Transverse colon (tissue), 4 donors: ENCODE data around the gene NUP62CL. TPM values are rescaled to one million over a fixed set of nuclear protein-coding genes. Genes with fewer than 3 reads are reported as not detected.

Experiments
- DNase-seq: peaks from one replicate; pipeline ENCODE4 v3.0.0-alpha.2; 2019
- H3K27ac ChIP-seq, 4 donors: fragments of 200-600 bp; sonication (generic); 2 replicates each; pipeline ENCODE4 v1.5.1; 2016 to 2018; ENCODE audit warnings: inconsistent platforms in 4 of 4
- H3K27me3 ChIP-seq: fragments of 200-600 bp; sonication (generic); 2 replicates; pipeline ENCODE4 v1.5.1; 2017; ENCODE audit warnings: inconsistent platforms
- H3K36me3 ChIP-seq, 4 donors: fragments of 200-600 bp; sonication (generic); 2 replicates each; pipeline ENCODE4 v1.5.1; 2017 to 2019; ENCODE audit warnings: inconsistent platforms in 4 of 4
- H3K4me1 ChIP-seq, 4 donors: fragments of 200-600 bp; sonication (generic); 2 replicates each; pipeline ENCODE4 v1.5.1; 2017 to 2020; ENCODE audit warnings: inconsistent platforms in 4 of 4
- H3K4me3 ChIP-seq, 4 donors: fragments of 200-600 bp; sonication (generic); 1 replicate in 1 of 4; 2 replicates in 3 of 4; pipeline versions ENCODE4 v1.5.1 to v1.6.1; 2017 to 2019; ENCODE audit warnings: inconsistent platforms in 4 of 4
- H3K9me3 ChIP-seq, 2 donors: fragments of 200-600 bp; sonication (generic); 2 replicates each; pipeline ENCODE4 v1.5.1; 2017 to 2019; ENCODE audit warnings: inconsistent platforms in 2 of 2
- EP300 ChIP-seq: sonication (generic); formaldehyde crosslinking; IDR thresholded peaks from one replicate; pipeline ENCODE4 v1.6.1; 2017; ENCODE audit warnings: antibody characterized with exemption, low read depth
- POLR2A ChIP-seq: fragments of 450-650 bp; IDR thresholded peaks from one replicate; pipeline ENCODE4 v1.6.1; 2016; ENCODE audit warnings: antibody characterized with exemption, mild to moderate bottlenecking, moderate library complexity
- POLR2AphosphoS5 ChIP-seq, 3 donors: sonication (generic); formaldehyde crosslinking; IDR thresholded peaks; one replicate each; pipeline ENCODE4 v1.6.1; 2016; ENCODE audit warnings: antibody characterized with exemption in 3 of 3
- WGBS, 2 donors: methylation state at CpG; one replicate each; pipeline ENCODE4 v1.1.5; 2018; ENCODE audit warnings: low coverage in 1 of 2; 5-methylcytosine and 5-hydroxymethylcytosine counted together
- in situ Hi-C, 4 donors: fragments of 200-750 bp; cut with MboI; loops; one replicate each; pipeline versions ENCODE4 v1.15.0 to v1.15.1; 2017; ENCODE audit warnings: low sequenced_read_pairs in 3 of 4, low pct_ligation_motif_present in 1 of 4, low pct_unique_long_range_greater_than_20kb in 1 of 4
- intact Hi-C: fragments of 100-400 bp; cut with DNase I; formaldehyde crosslinking; loops from one replicate; pipeline ENCODE4 v1.15.1; 2023; ENCODE audit warnings: low total_unique reads
- total RNA-seq, 4 donors: library from RNA; depleted of rRNA; stranded (reverse); fragments of >200 nt; gene quantifications; one replicate each; pipeline ENCODE4 v1.1.0, GENCODE V29; 2016
- TF ChIP-seq, protein P1 (sequence below), 5 experiments: fragments of 200-600 bp in 3 of 5; fragments of 450-650 bp in 2 of 5; sonication (generic) in 3 of 5; IDR thresholded peaks; 1 replicate in 2 of 5; 2 replicates in 3 of 5; pipeline ENCODE4 v1.5.1; 2016 to 2017; ENCODE audit warnings: antibody characterized with exemption in 5 of 5, inconsistent platforms in 3 of 5, mild to moderate bottlenecking in 2 of 5, moderate library complexity in 1 of 5

Gene NUP62CL, protein sequence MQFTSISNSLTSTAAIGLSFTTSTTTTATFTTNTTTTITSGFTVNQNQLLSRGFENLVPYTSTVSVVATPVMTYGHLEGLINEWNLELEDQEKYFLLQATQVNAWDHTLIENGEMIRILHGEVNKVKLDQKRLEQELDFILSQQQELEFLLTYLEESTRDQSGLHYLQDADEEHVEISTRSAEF
- 1 to 10 TPM in 3 of 4 donors, not detected in 1; 1.5 to 6.4 (median 3.5) TPM for total RNA-seq

DNA sequence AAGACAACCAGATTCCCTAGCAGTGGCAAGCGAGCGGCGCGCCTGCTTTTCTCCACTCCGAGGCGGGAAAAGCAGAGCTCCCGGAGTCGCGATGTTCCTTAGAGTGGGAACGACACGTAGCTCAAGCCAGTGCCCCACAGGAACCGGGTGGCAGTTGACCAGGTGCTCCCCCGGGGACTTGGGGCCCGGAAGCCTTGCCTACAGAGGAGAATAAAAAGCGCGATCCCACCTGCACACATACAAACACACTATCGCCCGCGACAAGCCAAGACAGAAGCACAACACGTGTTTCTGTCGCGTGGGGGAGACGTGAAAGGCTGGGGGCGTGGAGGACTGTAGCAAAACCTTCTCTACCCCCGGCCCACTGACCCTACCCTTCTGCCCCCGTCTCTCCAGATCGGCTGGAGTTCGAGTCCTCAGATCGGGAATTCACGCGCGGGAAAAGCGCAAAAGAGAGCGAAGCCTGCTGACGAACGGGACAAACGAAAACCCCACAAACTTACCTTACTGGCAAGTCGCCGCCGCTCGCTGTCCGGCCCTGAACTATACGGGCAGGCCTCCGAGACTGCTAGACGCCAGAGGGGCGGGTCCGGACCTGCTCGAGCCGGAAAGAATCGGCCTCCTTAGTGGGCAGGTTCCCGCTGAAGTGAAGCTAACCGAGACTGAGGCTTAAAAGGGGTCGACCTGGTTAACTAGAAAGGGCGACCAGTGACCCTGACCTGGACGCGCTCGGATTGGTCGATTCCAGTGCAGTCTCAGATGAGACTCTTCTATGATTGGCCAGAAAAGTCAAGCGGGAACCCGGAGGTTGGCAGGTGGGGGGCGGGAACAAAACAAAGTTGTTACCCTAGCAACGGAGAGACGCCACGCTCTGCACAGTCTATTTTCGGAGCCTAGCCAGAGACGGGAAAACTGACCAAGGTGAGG, at the start of gene NUP62CL, which contains the start of gene DNAAF6:
Gene NUP62CL, minus strand, starts transcription at position 664 of the 927 bp plus-strand sequence. CDS start 31,287 bp downstream, outside the sequence.
Gene DNAAF6, plus strand, starts transcription at position 842 of the 927 bp plus-strand sequence. CDS start 6,265 bp downstream, outside the sequence.
- H3K36me3 ChIP-seq: no peaks in the 10 kb centered on the region
- no peak for TF ChIP-seq POLR2AphosphoS5 (IDR thresholded peaks at IDR 0.05)
- no peak for TF ChIP-seq EP300
- TF ChIP-seq POLR2A: no peak
- TF ChIP-seq, protein P1, sequence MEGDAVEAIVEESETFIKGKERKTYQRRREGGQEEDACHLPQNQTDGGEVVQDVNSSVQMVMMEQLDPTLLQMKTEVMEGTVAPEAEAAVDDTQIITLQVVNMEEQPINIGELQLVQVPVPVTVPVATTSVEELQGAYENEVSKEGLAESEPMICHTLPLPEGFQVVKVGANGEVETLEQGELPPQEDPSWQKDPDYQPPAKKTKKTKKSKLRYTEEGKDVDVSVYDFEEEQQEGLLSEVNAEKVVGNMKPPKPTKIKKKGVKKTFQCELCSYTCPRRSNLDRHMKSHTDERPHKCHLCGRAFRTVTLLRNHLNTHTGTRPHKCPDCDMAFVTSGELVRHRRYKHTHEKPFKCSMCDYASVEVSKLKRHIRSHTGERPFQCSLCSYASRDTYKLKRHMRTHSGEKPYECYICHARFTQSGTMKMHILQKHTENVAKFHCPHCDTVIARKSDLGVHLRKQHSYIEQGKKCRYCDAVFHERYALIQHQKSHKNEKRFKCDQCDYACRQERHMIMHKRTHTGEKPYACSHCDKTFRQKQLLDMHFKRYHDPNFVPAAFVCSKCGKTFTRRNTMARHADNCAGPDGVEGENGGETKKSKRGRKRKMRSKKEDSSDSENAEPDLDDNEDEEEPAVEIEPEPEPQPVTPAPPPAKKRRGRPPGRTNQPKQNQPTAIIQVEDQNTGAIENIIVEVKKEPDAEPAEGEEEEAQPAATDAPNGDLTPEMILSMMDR (IDR thresholded peaks at IDR 0.05): no peak
- intact Hi-C loops: no loop called here
- H3K9me3 ChIP-seq: no peaks in the 10 kb centered on the region
- 0 to 50% methylated on average over 8 to 64 of the region's 66 CpGs for WGBS, 2 donors
- peak; percentile 72 for DNase-seq
- in situ Hi-C loops: no loop called here
- peak within 1 kb of the TSS in 1 of 4 donors; percentile 33 for H3K27ac ChIP-seq
- peak within 1 kb of the TSS; percentile 1 to 57 (median 40) for H3K4me3 ChIP-seq
- no peaks in the 10 kb centered on the region for H3K4me1 ChIP-seq
- H3K27me3 ChIP-seq: no peaks in the 10 kb centered on the region

DNA sequence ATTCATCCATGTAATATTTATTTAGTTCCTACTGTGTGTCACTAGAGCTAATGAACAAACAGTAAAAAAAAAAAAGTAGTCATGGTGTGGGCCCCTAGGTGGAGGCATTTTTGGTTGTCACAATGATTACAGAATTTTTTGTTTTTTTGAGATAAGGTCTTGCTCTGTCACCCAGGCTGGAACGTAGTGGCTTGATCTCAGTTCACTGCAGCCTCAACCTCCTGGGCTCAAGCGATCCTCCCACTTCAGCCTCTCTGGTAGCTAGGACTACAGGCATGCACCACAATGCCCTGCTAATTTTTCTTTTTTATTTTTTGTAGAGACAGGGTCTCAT, 22.2 kb upstream of the NUP62CL start:
- in situ Hi-C loops (no loop called here), intact Hi-C loops (no loop called here)
- TF ChIP-seq, protein P1 (IDR thresholded peaks at IDR 0.05): no peak
- TF ChIP-seq POLR2AphosphoS5 (IDR thresholded peaks at IDR 0.05) (no peak), EP300 (no peak), POLR2A (no peak)
- 82 to 100% methylated on average over 1 to 2 of the region's 2 CpGs for WGBS, 2 donors
- Histone ChIP-seq H3K27me3 (no peaks in the 10 kb centered on the region), H3K4me3 (no peak overlapping the region), H3K36me3 (no peaks in the 10 kb centered on the region), H3K9me3 (no peaks in the 10 kb centered on the region), H3K4me1 (no peaks in the 10 kb centered on the region), H3K27ac (no peak overlapping the region)
- DNase-seq: no peak

DNA sequence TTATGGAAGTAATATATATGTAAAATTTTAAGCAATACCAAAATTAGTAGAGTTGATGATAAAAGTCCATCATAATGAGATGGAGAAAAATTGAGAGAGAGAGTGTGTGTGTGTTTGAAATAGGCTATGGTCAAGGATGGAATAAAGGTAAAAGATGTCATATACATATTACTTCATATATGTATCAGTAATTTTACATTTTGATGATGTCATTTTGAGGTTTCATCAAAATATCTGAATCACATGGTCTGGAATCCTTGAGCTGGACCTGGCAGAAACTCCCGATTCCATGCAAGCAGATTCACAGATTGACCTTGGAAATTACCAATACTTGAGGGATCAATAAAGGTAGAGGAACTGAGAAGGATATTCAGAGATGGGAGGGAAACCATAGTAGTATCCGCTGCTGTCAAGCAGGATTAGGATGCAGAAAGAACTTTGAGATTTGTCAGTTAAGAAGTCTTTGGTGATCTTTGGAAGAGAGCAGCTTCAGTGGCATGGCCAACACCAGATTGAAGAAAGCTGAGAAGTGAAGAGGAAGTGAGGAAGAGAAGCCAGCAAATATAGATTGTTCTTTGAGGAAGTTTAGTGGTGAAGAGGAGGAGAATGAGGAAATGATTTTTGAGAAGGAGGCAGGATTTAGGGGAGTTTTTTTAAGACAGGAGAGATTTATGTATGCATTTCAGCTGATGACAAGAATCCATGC, 21.7 kb upstream of the NUP62CL start:
- no peak overlapping the region for H3K4me3 ChIP-seq
- no peak overlapping the region for H3K27ac ChIP-seq
- no peaks in the 10 kb centered on the region for H3K36me3 ChIP-seq
- in situ Hi-C loops (no loop called here), intact Hi-C loops (no loop called here)
- H3K4me1 ChIP-seq: no peaks in the 10 kb centered on the region
- no peak for DNase-seq
- no peaks in the 10 kb centered on the region for H3K27me3 ChIP-seq
- no peaks in the 10 kb centered on the region for H3K9me3 ChIP-seq
- WGBS, 2 donors: 80% methylated on average over 2 of the region's 2 CpGs; no CpG with 5 or more reads in 1 of the 2 donors
- TF ChIP-seq EP300 (no peak), POLR2A (no peak), POLR2AphosphoS5 (IDR thresholded peaks at IDR 0.05) (no peak)
- TF ChIP-seq, protein P1 (IDR thresholded peaks at IDR 0.05): no peak

DNA sequence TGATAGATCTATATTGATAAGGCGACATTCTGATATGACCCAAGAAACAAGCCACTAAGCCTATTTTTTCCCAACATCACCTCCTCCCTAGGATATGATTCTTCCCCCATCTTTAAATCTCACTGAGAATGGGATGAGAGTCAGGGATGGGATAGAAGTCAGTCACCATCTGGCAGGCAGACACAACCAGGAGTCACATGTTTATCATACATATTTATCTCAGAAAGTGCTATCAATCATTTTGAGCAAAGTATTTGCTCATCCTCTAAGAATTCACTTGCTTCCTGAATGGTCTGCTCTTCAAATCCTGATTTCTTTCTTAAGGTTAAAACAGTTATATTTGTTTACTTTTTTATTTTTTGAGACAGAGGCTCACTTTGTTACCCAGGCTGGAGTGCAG, 20.5 kb upstream of the NUP62CL start:
- Histone ChIP-seq H3K27me3 (no peaks in the 10 kb centered on the region), H3K4me1 (no peaks in the 10 kb centered on the region), H3K36me3 (no peaks in the 10 kb centered on the region), H3K27ac (no peak overlapping the region), H3K9me3 (no peaks in the 10 kb centered on the region), H3K4me3 (no peak overlapping the region)
- intact Hi-C loops (no loop called here), in situ Hi-C loops (no loop called here)
- no peak for TF ChIP-seq POLR2AphosphoS5 (IDR thresholded peaks at IDR 0.05)
- 73 to 86% methylated on average over 1 of the region's 1 CpG for WGBS, 2 donors
- DNase-seq: no peak
